Stomach smooth muscle (tissue), 2 donors: ENCODE measurements around the gene GUCA2A.
"Not testable (repeated sequence)": the region's sequence is repeated elsewhere in the genome, so short reads cannot be mapped to it uniquely, and the experiment has no call there.

Experiments
- H3K27ac ChIP-seq: one replicate; pipeline ENCODE4 v1.7.0; 2013; ENCODE audit warnings: mild to moderate bottlenecking, low read length, inconsistent platforms
- H3K27me3 ChIP-seq, 2 donors: one replicate each; pipeline ENCODE4 v1.7.0; 2013; ENCODE audit warnings: low read length in 2 of 2; ENCODE audit not compliant: insufficient read depth in 2 of 2, control insufficient read depth in 1 of 2
- H3K36me3 ChIP-seq, 2 donors: one replicate each; pipeline ENCODE4 v1.7.0; 2013; ENCODE audit warnings: low read length in 2 of 2; ENCODE audit not compliant: control insufficient read depth in 2 of 2, insufficient read depth in 2 of 2
- H3K4me1 ChIP-seq: one replicate; pipeline ENCODE4 v1.7.0; 2013; ENCODE audit warnings: low read length; ENCODE audit not compliant: control insufficient read depth, insufficient read depth
- H3K4me3 ChIP-seq, 2 donors: one replicate each; pipeline ENCODE4 v1.7.0; 2013; ENCODE audit warnings: low read length in 2 of 2
- H3K9ac ChIP-seq, 2 donors: one replicate each; pipeline ENCODE4 v1.7.0; 2013; ENCODE audit warnings: low read length in 2 of 2, mild to moderate bottlenecking in 1 of 2
- H3K9me3 ChIP-seq, 2 donors: one replicate each; pipeline ENCODE4 v1.7.0; 2013; ENCODE audit warnings: low read length in 2 of 2; ENCODE audit not compliant: control insufficient read depth in 2 of 2
- donor health status: healthy.
- donor health status: Pancreatic carcinoma.

GUCA2A gene, protein sequence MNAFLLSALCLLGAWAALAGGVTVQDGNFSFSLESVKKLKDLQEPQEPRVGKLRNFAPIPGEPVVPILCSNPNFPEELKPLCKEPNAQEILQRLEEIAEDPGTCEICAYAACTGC

DNA sequence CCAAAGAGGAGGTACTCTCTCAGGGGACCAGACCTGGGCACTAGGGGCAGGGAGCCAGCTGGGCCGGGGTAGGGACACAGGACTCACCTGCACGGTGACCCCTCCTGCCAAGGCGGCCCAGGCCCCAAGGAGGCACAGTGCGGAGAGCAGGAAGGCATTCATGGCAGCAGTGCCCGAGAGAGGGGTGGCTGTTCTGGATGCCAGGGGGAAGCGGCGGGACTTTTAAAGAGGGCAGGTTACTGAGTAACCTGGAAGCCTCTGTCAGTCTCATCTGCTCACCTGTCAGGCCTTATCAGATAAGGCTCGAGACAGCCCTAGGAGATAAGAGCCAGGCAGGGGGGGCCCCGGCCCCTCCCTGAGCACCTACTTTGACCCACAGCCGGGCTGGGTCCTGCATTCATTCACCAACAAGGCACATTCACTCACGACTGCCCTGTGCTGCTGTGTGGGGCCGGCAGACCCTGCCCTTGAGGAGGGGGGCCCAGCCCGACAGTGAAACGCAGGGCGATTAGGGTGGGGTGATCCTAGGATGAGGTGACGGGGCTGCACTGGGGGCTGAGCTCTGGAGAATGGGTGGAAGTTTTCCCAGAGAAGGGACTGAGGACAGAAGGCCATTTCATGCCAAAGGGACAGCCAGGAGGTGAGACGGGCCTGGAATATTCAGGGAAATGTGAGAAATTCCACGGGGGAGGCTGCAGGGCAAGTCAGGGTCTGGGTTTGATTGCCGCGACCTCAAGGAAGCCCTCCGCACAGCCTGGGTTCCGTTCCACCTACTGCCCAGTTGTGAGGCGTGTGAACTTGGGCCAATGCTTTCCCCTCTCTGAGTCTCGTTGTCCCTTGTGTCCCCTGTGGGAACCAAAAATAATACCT, at the start of gene GUCA2A:
Gene GUCA2A, minus strand, starts transcription at position 195 of the 870 bp plus-strand sequence. Its CDS starts 33 bp downstream, at position 162.
- Histone ChIP-seq H3K4me3 (no peak within 1 kb of the TSS), H3K27me3 (peaks cover 0 to 9% of the 10 kb centered on the region in 2 donors), H3K9ac (no peak within 1 kb of the TSS), H3K27ac (no peak within 1 kb of the TSS), H3K4me1 (peaks cover 8% of the 10 kb centered on the region), H3K36me3 (no peaks in the 10 kb centered on the region), H3K9me3 (peaks cover 9 to 12% of the 10 kb centered on the region in 2 donors)

DNA sequence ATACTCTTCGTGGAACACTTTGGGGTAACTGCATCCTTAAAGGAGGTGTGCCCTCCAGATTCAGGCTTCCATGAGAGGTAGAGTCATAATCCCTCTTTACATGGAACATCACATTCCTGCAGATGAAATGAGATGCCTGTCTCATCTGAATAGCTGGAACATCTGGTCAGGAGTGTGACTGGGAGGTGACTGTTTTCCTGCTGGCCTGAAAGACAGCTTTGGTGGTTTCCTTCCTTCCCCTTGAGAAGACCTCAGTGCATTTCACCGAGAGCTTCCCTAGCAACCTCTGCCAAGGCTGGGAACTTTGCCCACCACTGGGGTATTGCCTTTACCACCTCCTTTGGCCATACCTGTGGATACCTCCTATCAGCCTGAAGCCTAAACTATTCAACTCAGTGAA, 46.7 kb upstream of the GUCA2A start:
- no peaks in the 10 kb centered on the region for H3K9me3 ChIP-seq
- H3K27me3 ChIP-seq, result no peaks in the 10 kb centered on the region
- no peak overlapping the region for H3K9ac ChIP-seq
- no peaks in the 10 kb centered on the region for H3K36me3 ChIP-seq
- H3K4me1 ChIP-seq, result peaks cover 2% of the 10 kb centered on the region
- H3K27ac ChIP-seq, result no peak overlapping the region
- H3K4me3 ChIP-seq, result no peak overlapping the region

DNA sequence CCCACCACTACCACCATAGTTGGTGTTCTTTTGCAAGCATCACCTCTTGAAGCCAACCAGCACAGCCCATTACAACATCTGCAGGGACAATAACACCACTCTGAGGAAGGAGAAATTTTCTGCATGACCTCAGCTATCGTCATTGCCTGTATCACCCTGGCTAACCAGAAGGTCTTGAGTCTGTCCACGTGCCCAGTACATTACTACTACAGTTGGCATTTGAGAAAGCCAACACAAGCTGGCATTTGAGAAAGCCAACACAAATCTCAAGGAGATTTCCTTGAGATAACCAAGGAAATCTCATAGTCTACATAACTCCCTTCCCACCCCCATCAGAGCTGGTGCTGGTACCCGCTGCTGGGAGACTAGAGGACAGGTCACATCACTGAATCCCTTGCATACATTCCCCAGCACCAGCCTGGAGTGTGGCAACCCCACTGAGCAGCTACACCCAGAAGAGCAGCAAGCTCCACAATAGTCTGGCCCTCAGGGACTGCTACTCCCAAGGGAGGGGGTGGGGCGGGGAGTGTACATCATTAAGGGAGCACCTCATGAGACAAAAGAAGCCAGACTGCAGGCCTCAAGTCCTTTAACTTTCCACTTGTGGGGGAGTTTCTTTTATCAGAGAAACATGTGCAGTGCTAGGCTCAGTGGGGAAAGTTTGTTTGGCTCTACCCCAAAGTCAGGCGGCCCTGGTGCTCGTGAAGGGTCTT, 46.0 kb upstream of the GUCA2A start:
- H3K27me3 ChIP-seq, result no peaks in the 10 kb centered on the region
- no peaks in the 10 kb centered on the region for H3K9me3 ChIP-seq
- H3K27ac ChIP-seq, result no peak overlapping the region
- no peak overlapping the region for H3K9ac ChIP-seq
- H3K4me3 ChIP-seq, result no peak overlapping the region
- peaks cover 2% of the 10 kb centered on the region for H3K4me1 ChIP-seq
- no peaks in the 10 kb centered on the region for H3K36me3 ChIP-seq

DNA sequence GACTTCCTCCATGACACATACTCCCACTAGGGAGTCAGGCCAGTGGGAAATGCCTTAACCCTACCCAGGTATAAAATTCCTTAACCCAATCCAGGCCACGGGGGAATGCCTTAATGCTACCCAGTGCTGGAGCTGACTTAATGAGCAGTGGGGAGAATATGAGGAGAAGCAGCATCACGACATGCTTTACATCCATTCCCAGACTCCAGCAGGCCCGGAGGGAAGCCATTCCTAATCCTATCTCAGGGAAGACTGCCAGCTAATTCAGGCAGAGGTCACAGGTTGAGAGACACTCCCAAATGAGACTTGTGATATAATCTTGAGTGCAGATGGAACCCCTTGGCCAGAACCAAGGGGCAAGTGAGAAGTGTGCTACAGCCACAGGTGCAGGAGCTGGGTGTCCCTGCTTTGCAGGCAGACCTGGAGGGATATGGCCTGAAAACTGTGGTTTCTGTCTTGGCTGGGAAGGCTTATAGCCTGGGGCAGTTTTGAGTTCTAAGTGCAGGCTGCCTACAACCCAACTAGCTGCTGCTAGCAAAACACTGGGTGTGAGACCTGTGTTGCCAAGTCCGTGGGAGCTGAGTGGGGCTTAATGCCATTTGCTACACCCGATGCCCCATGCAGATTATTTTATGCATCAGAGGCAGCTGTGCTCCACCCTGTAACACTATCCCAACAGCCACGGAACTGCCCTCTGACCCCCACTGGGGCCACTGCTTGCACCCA, 45.1 kb upstream of the GUCA2A start:
- Histone ChIP-seq H3K27ac (no peak overlapping the region), H3K4me1 (peaks cover 2% of the 10 kb centered on the region), H3K36me3 (peaks cover 0 to 2% of the 10 kb centered on the region in 2 donors), H3K9ac (no peak overlapping the region), H3K4me3 (no peak overlapping the region), H3K27me3 (no peaks in the 10 kb centered on the region), H3K9me3 (no peaks in the 10 kb centered on the region)

DNA sequence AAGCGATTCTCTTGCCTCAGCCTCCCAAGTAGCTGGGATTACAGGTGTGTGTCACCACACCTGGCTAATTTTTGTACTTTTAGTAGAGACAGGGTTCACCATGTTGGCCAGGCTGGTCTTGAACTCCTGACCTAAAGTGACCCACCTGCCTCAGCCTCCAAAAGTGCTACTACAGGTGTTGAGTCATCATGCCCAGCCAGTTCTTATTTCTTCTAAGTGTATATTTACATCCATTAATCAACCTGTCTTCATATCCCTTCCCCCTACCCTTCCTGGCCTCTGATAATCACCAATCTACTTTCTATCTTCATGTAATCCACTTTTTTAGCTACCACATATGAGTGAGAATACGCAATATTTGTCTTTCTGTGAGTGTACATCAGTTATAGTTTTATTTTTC, 42.4 kb upstream of the GUCA2A start:
- not testable (repeated sequence) for H3K4me1 ChIP-seq, H3K27me3 ChIP-seq, H3K36me3 ChIP-seq, H3K9ac ChIP-seq, H3K4me3 ChIP-seq, H3K9me3 ChIP-seq, H3K27ac ChIP-seq

DNA sequence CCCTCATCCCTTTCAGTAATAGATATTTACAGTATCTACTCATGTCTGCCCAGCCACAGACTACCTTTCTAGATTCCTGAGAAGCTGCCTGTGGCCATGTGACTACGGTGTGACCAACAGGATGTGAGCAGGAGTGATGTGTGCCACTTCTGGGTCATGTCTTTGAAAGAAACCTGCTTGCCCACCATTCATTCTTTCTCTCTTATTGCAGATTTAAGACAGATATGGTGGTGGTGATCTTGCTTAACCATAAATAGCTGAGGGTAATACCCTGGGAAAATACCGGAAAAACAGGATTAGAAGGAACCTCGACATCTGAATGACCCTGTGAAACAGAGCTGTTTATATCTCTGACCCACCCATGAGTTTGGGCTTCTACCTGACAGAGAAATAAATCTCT, 41.6 kb upstream of the GUCA2A start:
- H3K27ac ChIP-seq, result no peak overlapping the region
- no peak overlapping the region for H3K9ac ChIP-seq
- H3K27me3 ChIP-seq, result no peaks in the 10 kb centered on the region
- H3K4me3 ChIP-seq, result no peak overlapping the region
- peaks cover 0 to 7% of the 10 kb centered on the region in 2 donors for H3K36me3 ChIP-seq
- H3K9me3 ChIP-seq, result no peaks in the 10 kb centered on the region
- H3K4me1 ChIP-seq, result no peaks in the 10 kb centered on the region

DNA sequence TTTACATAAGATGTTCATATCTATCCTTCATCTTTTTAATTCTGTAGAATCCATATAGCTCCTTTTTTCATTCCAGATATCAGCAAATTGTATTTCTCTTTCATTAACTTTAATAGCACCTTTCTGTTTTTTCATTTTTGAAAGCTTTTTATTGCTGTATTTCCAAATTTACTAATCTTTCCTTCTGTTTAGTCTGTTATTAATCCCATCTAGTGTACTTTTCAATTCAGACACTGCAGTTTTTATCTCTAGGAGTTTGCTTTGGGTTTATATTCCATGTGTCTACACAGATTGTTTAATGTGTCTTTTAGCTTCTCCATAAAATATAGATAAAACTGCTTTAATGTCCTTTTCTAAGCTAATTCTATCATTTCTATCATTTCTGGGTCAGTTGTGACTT, 37.4 kb upstream of the GUCA2A start:
- H3K4me3 ChIP-seq, result no peak overlapping the region
- H3K9me3 ChIP-seq, result no peaks in the 10 kb centered on the region
- H3K36me3 ChIP-seq, result peaks cover 0 to 7% of the 10 kb centered on the region in 2 donors
- H3K27me3 ChIP-seq, result no peaks in the 10 kb centered on the region
- H3K4me1 ChIP-seq, result no peaks in the 10 kb centered on the region
- H3K9ac ChIP-seq, result no peak overlapping the region
- no peak overlapping the region for H3K27ac ChIP-seq

DNA sequence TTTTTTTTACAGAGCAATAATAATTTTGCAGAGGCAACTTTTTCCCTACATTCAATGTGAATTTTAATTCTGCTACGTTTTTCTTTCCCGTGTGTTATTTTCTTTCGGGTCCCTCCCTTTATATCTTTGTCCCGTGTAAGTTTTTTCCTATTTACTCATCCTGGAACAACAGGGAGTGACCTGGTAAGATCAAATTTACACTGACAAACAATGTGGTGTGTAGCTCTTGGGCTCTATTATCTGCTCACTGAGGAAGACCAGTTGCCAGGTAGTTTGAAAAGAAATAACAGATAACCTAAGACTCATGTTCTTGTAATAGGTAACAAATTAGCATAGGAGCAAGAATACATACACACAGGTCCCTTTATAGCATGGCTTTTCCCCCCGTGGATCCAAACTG, 33.7 kb upstream of the GUCA2A start:
- H3K27ac ChIP-seq, result no peak overlapping the region
- H3K36me3 ChIP-seq, result peaks cover 6 to 10% of the 10 kb centered on the region in 2 donors

DNA sequence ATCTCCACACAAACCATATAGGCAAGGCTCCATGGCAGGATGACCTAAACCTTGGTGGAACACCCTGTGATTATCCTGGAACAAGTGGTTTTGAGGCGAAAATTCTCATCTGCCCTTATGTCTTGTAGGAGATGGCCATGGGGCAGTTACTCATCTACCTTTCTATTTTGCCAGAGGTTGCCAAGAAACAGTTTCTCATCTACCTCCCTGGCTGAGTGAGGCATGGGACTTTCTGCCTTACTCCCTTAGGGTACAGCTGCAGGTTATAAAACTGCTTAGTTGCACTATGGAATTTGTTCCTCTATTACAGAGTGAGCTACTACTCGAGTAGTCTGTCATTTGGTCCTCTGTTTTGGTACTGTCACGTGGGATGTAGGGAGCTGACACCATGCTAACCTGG, 31.3 kb upstream of the GUCA2A start:
- Histone ChIP-seq H3K9me3 (no peaks in the 10 kb centered on the region), H3K27me3 (no peaks in the 10 kb centered on the region), H3K27ac (no peak overlapping the region), H3K4me3 (no peak overlapping the region), H3K9ac (no peak overlapping the region), H3K36me3 (peaks cover 11 to 14% of the 10 kb centered on the region in 2 donors), H3K4me1 (no peaks in the 10 kb centered on the region)

More for the DNA sequence above, 33.7 kb upstream of the GUCA2A start:
- H3K4me1 ChIP-seq, result no peaks in the 10 kb centered on the region
- H3K9me3 ChIP-seq, result no peaks in the 10 kb centered on the region
- no peak overlapping the region for H3K9ac ChIP-seq
- H3K27me3 ChIP-seq, result no peaks in the 10 kb centered on the region
- no peak overlapping the region for H3K4me3 ChIP-seq

DNA sequence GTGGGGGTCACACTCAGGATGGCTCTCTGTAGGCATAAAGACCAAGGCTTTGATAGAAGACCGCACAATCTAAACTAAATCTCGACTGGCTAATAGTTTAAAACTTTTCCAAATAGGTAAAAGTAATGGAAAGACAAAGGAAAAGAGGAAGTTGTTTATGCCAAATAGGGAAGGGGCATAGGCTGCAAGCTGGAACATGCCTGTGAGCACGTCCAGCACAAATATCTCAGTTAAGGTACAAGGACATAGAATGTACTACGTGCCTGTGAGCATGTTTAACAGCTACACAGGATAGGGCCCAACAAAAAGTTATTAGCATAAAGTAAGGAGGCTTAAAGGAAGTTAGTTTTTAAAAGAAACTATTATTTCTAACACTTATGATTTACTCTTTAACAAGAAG, 27.6 kb upstream of the GUCA2A start:
- Histone ChIP-seq H3K36me3 (peaks cover 11 to 32% of the 10 kb centered on the region in 2 donors), H3K27me3 (no peaks in the 10 kb centered on the region), H3K9ac (no peak overlapping the region), H3K9me3 (no peaks in the 10 kb centered on the region), H3K4me3 (no peak overlapping the region), H3K27ac (no peak overlapping the region), H3K4me1 (no peaks in the 10 kb centered on the region)
